Suppressor macrophage (primary cell): ENCODE data around the gene JAG1.
A peak's percentile ranks its signal among the peaks of the same experiment; 100 is the strongest.

Experiments used
- DNase-seq, 4 experiments: peaks; one replicate each; pipeline ENCODE4 v3.0.0-alpha.2; 2020 to 2022

JAG1 gene

GRCh38 chr20:10699489-10699888 lies 25.7 kb upstream of the JAG1 start:
- no peak for DNase-seq

GRCh38 chr20:10696650-10697049 lies 22.9 kb upstream of the JAG1 start:
- DNase-seq: peak in 3 of 4 experiments; percentile 8 to 33 (median 23)

- DNase-seq: no peak
Measured at GRCh38 chr20:10689385-10689784, 15.6 kb upstream of the JAG1 start.

GRCh38 chr20:10687895-10688294 lies 14.1 kb upstream of the JAG1 start:
- no peak for DNase-seq

GRCh38 chr20:10686356-10687133 lies 12.7 kb upstream of the JAG1 start:
- DNase-seq: no peak

GRCh38 chr20:10683537-10683936 lies 9.7 kb upstream of the JAG1 start:
- DNase-seq: peak in 1 of 4 experiments; percentile 9

GRCh38 chr20:10682939-10683338 lies 9.1 kb upstream of the JAG1 start:
- DNase-seq: peak; percentile 62 to 79 (median 74)

GRCh38 chr20:10681494-10681893 lies 7.7 kb upstream of the JAG1 start:
- DNase-seq: no peak

- DNase-seq: no peak
Measured at GRCh38 chr20:10680571-10680970, 6.8 kb upstream of the JAG1 start.

GRCh38 chr20:10679269-10679668 lies 5.5 kb upstream of the JAG1 start:
- no peak for DNase-seq

- peak; percentile 33 to 56 (median 51) for DNase-seq
Measured at GRCh38 chr20:10676518-10676917, 2.7 kb upstream of the JAG1 start.

GRCh38 chr20:10675450-10675848 lies 1.6 kb upstream of the JAG1 start:
- no peak for DNase-seq

- peak; percentile 64 to 86 (median 79) for DNase-seq
Measured at GRCh38 chr20:10674684-10675449, 1.1 kb upstream of the JAG1 start.

GRCh38 chr20:10673176-10673841 lies 490 bp downstream of the JAG1 start:
- peak; percentile 36 to 72 (median 54) for DNase-seq

- peak; percentile 43 to 73 (median 62) for DNase-seq
Measured at GRCh38 chr20:10672624-10673127, 1.1 kb downstream of the JAG1 start.

- DNase-seq: peak; percentile 16 to 62 (median 47)
Measured at GRCh38 chr20:10671919-10672623, 1.7 kb downstream of the JAG1 start.

GRCh38 chr20:10671221-10671918 lies 2.4 kb downstream of the JAG1 start:
- DNase-seq: peak; percentile 86 to 94 (median 92)

- DNase-seq: no peak
Measured at GRCh38 chr20:10670501-10671220, 3.1 kb downstream of the JAG1 start.

GRCh38 chr20:10669843-10670446 lies 3.9 kb downstream of the JAG1 start:
- no peak for DNase-seq

- DNase-seq: no peak
Measured at GRCh38 chr20:10668677-10669368, 5.0 kb downstream of the JAG1 start.
